Measurements from ENCODE around the gene ATP6V1G2.
A peak's percentile ranks its signal among the peaks of the same experiment; 100 is the strongest.

ATP6V1G2 gene

GRCh38 chr6:31546958-31547726 is 734 bp upstream of the ATP6V1G2 start, which contains the start of gene NFKBIL1:
Gene NFKBIL1, plus strand, starts transcription at chr6:31547608. Its CDS starts 87 bp downstream, at chr6:31547695.
- DNase-seq, result peak; percentile 86

GRCh38 chr6:31545291-31545690 is 1.1 kb downstream of the ATP6V1G2 start:
- DNase-seq, result no peak

- no peak for DNase-seq
Measured at GRCh38 chr6:31544676-31545075, 1.7 kb downstream of the ATP6V1G2 start.

- DNase-seq, result no peak
Measured at GRCh38 chr6:31543639-31544038, 2.8 kb downstream of the ATP6V1G2 start.

- DNase-seq, result peak; percentile 94
Measured at GRCh38 chr6:31541658-31542521, 4.5 kb downstream of the ATP6V1G2 start, which contains the start of gene DDX39B. Gene DDX39B, minus strand, starts transcription at chr6:31542003. Its CDS starts 1,471 bp downstream, at chr6:31540532.

GRCh38 chr6:31541059-31541657 is 5.2 kb downstream of the ATP6V1G2 start:
- peak; percentile 5 for DNase-seq

GRCh38 chr6:31540640-31541039 is 5.8 kb downstream of the ATP6V1G2 start:
- DNase-seq, result no peak

- DNase-seq, result no peak
Measured at GRCh38 chr6:31538805-31539400, 7.5 kb downstream of the ATP6V1G2 start.

GRCh38 chr6:31535538-31536324 is 10.7 kb downstream of the ATP6V1G2 start:
- DNase-seq, result no peak

GRCh38 chr6:31534521-31535040 is 11.8 kb downstream of the ATP6V1G2 start:
- DNase-seq, result no peak

- no peak for DNase-seq
Measured at GRCh38 chr6:31534011-31534410, 12.4 kb downstream of the ATP6V1G2 start.

GRCh38 chr6:31533455-31533841 is 13.0 kb downstream of the ATP6V1G2 start:
- no peak for DNase-seq

- DNase-seq, result no peak
Measured at GRCh38 chr6:31532644-31533454, 13.6 kb downstream of the ATP6V1G2 start.

- DNase-seq, result no peak
Measured at GRCh38 chr6:31531771-31532643, 14.4 kb downstream of the ATP6V1G2 start.

GRCh38 chr6:31531162-31531561 is 15.2 kb downstream of the ATP6V1G2 start:
- DNase-seq, result no peak

GRCh38 chr6:31530659-31531058 is 15.7 kb downstream of the ATP6V1G2 start:
- DNase-seq, result no peak

GRCh38 chr6:31529329-31530150 is 16.9 kb downstream of the ATP6V1G2 start:
- no peak for DNase-seq

- no peak for DNase-seq
Measured at GRCh38 chr6:31528821-31529328, 17.5 kb downstream of the ATP6V1G2 start, which contains the start of gene MCCD1. Gene MCCD1, plus strand, starts transcription at chr6:31528962. Its CDS starts 53 bp downstream, at chr6:31529015.

Data from NCI-H187 treated with DMSO at 0.1 percent for 48 hours (cell line).